NCI-H2196 treated with DMSO at 0.1 percent for 48 hours (cell line): ENCODE data around the gene PDE1C.

Experiments used
- DNase-seq: peaks from one replicate; lab custom pipeline; 2025; ENCODE audit not compliant: unreplicated experiment; lab: John Stamatoyannopoulos, UW

The PDE1C gene

DNA sequence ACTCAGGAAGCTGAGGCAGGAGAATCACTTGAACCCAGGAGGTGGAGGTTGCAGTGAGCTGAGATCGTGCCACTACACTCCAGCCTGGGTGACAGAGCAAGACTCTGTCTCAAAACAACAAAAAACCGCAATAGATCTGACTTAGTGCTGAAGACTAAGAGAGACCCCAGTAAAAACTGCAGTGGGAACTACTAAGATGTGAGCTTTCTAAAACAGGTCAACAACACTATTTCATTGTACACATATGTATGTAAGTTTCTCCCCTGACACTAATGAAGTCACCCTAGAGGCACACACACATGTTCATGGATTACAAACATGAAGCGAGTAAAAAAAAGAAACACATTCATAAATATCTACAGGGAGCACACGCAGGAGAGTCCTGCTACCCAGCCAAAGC is 68.3 kb downstream of the PDE1C start:
- no peak for DNase-seq

DNA sequence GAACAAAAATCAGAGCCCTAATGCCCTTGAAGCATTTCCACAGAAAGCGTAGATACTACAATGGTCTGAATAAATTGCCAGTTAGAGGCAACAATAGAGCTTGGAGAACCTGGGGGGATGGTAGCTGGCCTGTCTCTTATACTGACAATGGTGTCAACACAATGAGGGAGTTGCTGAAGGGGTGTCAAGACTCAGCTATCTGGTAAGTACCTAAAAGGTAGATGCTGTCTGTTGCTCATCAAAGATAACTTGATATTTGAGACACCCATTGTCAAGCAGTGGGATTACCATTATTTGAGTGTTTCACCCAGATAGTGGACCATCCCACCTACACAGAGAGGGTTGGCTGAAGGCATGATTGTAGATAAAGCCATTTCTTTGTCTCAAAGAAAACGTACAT is 72.8 kb downstream of the PDE1C start:
- DNase-seq, result no peak

DNA sequence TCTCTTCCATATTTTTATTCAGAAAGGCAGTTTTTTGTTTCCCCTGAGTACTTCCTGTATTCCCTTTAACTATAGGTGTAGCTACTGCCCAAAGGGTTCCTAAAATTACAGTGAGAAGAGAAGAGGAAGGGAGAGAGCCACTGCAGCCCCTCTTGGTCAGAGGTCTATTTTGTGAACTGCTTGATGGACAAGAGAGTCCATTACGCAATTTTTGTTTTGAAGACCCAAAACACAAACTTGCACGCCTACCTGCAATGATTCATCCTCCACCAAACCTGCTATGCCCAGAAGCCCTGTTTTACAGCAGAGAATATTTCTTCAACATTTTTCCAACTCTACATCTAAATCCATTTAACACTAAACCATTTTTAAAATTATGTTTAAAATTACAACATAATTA is 75.1 kb downstream of the PDE1C start:
- no peak for DNase-seq

GRCh38 chr7:31991846-31992245 is 78.4 kb downstream of the PDE1C start:
- DNase-seq, result no peak

DNA sequence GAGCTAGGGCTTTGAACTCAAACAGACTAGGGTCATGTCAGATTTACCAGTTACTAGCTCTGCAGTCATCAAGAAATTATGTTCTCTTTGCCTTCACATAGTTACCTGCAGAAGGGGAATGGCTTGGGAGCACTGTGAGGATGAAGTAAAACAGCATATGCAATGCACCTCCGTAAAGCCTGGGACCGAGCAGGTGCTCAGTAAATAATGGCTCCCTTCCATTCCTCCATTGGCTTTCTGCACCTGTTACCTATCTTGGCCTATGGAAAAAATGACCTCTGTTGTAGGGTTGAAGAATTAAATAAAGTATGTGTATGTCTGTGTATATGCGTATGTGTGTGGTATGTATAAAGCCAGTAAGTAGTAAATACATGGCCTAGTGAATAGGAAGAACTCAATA is 78.8 kb downstream of the PDE1C start:
- DNase-seq, result no peak

DNA sequence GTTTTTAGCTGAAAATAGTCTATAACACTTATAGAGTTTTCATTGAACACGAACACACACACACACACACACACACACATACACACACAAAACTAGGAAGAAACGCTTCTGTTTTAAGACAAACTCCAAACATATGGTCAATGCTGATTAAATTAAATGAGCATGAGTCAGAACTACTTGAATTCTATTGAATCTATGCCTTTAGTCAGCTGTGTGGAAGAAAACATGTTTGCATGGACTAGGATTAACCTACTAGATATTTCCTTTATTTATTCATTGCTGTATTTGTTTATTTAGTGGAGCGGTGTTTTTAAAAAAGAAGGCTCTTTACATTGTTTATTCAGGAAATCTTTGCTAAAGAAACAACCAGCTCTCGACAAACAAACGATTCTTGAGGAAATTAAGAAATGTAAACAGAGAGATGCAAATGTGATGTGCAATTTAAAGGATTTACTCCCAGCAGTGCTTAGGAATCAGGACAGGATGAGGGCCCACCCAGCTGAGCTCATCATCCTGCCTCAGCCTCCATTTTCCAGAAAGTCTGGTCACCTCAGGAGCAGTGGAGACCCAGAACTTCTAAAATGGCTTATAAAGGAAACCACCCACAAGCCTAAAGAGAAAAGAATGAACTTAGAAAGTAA is 83.2 kb downstream of the PDE1C start:
- no peak for DNase-seq

DNA sequence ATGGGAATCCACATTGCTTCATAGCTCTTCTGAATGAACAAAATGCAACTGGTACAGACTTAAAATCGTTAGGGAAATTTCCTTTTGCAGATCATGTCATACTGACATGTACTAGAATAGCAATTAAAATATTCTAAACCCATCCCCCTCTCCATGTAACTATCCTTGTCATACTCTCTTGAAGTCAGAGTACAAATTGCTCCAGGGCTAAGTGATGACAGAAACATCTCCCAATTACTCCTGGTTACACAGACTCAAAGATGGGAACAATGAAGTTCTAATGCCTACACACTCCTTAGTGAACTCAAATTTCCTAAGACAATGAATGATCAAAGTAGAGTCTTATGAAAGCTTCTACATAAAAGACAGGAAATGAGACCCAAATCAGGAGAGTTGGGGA is 87.2 kb downstream of the PDE1C start:
- DNase-seq, result no peak

- DNase-seq, result no peak
Measured at GRCh38 chr7:31981874-31982390, 88.3 kb downstream of the PDE1C start.

DNA sequence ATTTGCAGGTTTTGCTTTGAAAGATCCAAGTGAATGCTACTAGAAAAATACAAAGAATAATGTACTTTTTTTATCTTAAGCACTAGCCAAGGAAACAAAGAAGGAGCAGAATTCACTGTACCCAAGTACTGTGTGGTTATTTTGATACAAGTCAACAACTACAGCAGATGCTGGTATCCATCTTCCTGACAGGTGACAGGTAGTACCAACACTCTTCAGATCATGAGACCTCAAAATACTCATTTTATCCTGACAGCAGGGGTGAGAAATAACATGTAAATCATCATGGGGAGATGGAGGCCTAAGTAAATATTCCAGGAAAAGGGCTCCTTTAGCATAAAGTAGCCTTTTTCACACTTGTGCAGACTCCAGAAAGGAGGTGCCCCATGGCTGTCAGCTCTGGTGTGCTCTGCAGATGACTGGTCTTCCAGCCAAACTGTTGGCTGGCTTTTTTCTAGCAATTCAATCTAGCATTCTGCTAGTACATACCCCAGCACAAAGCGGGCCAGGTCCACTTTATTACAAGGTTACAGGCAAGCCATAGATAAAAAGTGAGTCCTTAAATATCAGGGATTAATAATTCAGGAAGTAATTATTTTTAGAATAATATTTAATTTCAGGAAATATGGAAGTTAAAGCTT is 90.4 kb downstream of the PDE1C start:
- DNase-seq, result no peak

GRCh38 chr7:31975546-31975945 is 94.7 kb downstream of the PDE1C start:
- DNase-seq, result no peak

GRCh38 chr7:31974351-31974750 is 95.9 kb downstream of the PDE1C start:
- no peak for DNase-seq

DNA sequence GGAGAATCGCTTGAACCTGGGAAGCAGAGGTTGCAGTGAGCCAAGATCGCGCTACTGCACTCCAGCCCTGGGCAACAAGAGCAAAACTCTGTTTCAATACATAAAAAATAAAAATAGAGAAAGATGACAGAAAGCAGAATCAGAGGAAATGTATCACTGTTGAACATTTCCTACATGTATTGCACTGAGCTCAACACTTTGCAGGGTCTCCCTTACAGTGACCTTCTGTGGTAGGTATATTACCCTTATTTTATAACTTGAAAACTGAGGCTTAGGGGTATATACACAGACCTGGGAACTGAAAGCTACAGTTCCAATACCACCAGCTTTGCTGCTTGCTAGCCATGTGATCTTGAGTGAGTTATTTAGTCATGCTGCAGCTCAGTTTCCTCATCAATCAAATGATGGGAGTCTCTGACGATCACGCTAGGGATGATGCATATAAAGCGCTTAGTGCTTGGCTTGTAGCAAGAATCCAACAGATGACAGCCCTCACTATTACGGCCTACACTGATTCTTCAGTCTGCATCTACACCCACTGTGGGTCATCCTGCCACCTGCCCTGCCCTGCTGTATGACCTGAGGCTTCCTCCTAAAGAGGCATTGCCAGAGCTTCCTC is 99.0 kb downstream of the PDE1C start:
- DNase-seq, result no peak

DNA sequence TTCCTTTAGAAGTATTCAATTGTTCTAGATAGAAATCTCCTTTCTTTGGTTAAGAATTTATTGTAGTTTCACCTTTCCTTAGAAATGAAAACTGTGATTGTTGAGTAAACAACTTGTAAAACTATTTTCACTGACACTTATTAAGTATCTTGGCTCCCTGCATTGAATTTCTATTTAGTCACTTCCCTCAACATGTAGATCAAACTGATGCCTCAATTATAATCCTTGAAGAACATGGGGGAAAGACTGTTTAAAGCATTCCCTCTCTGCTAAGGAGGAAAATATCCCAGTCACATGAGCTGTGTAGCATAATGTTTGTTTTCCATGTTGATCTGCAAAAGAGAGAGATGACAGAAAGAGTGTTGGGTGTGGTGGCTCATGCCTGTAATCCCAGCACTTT is 99.7 kb downstream of the PDE1C start:
- DNase-seq, result no peak

GRCh38 chr7:31963569-31964175 is 106.5 kb downstream of the PDE1C start:
- DNase-seq, result no peak

- no peak for DNase-seq
Measured at GRCh38 chr7:31962246-31962645, 108.0 kb downstream of the PDE1C start.

GRCh38 chr7:31958226-31958625 is 112.0 kb downstream of the PDE1C start:
- no peak for DNase-seq

DNA sequence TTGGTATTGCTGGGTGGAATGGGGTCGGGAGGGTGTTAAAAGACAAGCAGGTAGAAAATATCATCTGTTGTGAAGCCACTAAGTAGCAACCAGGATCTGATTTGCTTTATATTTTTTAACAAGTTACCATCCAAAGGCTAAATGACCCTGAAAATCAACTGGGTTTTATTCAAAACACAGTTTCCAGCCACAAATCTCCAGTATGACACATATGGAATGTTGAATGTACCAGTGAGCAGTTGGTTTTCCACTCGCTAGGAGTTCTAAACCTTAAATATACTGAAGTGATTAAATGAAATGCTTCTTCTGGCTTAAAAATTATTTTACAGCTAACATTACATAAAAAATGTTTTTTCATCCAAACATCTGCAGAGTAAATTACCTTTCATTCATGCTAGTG is 112.5 kb downstream of the PDE1C start:
- no peak for DNase-seq

- DNase-seq, result no peak
Measured at GRCh38 chr7:31957090-31957720, 113.0 kb downstream of the PDE1C start.

GRCh38 chr7:31955641-31956040 is 114.6 kb downstream of the PDE1C start:
- no peak for DNase-seq

- DNase-seq, result no peak
Measured at GRCh38 chr7:31955021-31955420, 115.2 kb downstream of the PDE1C start.

DNA sequence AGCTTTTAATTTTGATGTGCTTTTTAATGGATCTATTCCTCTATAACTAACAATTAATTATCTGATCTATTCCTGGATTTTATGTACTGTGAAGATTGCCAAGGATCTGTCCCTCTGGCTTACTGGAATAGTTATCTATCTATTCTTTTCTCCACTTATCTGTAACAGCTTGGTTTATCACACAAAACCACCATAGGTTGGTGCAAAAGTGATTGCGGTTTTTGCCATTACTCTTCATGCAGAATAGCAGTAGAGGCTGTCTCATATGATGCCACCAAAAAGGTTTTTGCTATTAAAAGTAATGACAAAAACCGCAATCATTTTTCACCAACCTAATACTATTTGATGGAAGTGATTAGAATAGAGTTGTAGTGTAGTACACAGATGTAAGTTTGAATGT is 115.7 kb downstream of the PDE1C start:
- no peak for DNase-seq

GRCh38 chr7:31953432-31953831 is 116.8 kb downstream of the PDE1C start:
- no peak for DNase-seq
